GM23338 (cell line): ENCODE measurements around the gene TMPRSS3.

Source experiments
- CTCF ChIP-seq, 2 experiments: fragments of 200-600 bp in 1 of 2; sonication (generic) in 1 of 2; conservative IDR thresholded peaks; 2 replicates each; pipeline versions ENCODE4 v1.5.1 to v1.6.1; 2016 to 2017; ENCODE audit warnings: antibody characterized with exemption in 2 of 2, low read depth in 2 of 2, mild to moderate bottlenecking in 2 of 2, moderate library complexity in 1 of 2
- EZH2 ChIP-seq: fragments of 200-600 bp; sonication (generic); IDR thresholded peaks from one replicate; pipeline ENCODE4 v1.8.0; 2017; ENCODE audit warnings: antibody characterized with exemption, mild to moderate bottlenecking, low read depth; ENCODE audit not compliant: unreplicated experiment
- EZH2phosphoT487 ChIP-seq: fragments of 200-600 bp; sonication (generic); IDR thresholded peaks from one replicate; pipeline ENCODE4 v1.8.1; 2018; ENCODE audit warnings: antibody characterized with exemption; ENCODE audit not compliant: unreplicated experiment
- JUNB ChIP-seq: IDR thresholded peaks from one replicate; pipeline ENCODE4 v1.6.1; 2016; ENCODE audit warnings: antibody characterized with exemption; ENCODE audit not compliant: unreplicated experiment
- POLR2AphosphoS5 ChIP-seq: IDR thresholded peaks from 2 replicates; pipeline ENCODE4 v1.6.1; 2016; ENCODE audit warnings: antibody characterized with exemption, low read depth
- ZNF114 ChIP-seq: fragments of 250-450 bp; sonication (Bioruptor Pico); IDR thresholded peaks from 2 replicates; pipeline ENCODE4 v1.5.0; 2020; ENCODE audit warnings: mild to moderate bottlenecking, moderate library complexity
- TF ChIP-seq, protein P1 (sequence below): IDR thresholded peaks from 2 replicates; pipeline ENCODE4 v1.6.1; 2016; ENCODE audit warnings: antibody characterized with exemption
- TF ChIP-seq, protein P2 (sequence below): IDR thresholded peaks from one replicate; pipeline ENCODE4 v1.6.1; 2018; ENCODE audit warnings: antibody characterized with exemption; ENCODE audit not compliant: unreplicated experiment

DNA sequence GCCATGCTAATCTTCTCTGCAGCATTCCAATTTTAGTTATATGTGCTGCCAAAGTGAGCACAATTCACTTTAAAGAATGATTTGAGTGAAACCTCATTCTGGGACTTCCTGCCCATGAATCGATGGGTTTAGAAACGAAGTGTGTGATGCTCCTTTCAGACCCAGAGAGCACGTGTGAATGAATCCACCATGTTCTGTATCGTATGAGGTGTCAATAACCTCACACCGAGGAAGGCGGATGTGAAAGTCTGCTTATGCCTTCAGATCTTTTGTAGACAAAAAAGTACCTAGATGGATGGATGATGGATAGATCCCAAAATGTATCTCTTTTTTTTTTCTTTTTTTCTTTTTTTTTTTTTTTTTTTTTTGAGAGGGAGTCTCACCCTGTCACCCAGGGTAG is 21.7 kb upstream of the TMPRSS3 start:
- TF ChIP-seq CTCF (conservative IDR thresholded peaks at IDR 0.05; ENCODE audit: low read depth in 2 of 2) (no peak), EZH2 (no peak), JUNB (no peak), EZH2phosphoT487 (no peak), ZNF114 (CRISPR knock-in tag) (no peak), POLR2AphosphoS5 (no peak)
- TF ChIP-seq, protein P1, sequence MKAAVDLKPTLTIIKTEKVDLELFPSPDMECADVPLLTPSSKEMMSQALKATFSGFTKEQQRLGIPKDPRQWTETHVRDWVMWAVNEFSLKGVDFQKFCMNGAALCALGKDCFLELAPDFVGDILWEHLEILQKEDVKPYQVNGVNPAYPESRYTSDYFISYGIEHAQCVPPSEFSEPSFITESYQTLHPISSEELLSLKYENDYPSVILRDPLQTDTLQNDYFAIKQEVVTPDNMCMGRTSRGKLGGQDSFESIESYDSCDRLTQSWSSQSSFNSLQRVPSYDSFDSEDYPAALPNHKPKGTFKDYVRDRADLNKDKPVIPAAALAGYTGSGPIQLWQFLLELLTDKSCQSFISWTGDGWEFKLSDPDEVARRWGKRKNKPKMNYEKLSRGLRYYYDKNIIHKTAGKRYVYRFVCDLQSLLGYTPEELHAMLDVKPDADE, result no peak
- TF ChIP-seq, protein P2, sequence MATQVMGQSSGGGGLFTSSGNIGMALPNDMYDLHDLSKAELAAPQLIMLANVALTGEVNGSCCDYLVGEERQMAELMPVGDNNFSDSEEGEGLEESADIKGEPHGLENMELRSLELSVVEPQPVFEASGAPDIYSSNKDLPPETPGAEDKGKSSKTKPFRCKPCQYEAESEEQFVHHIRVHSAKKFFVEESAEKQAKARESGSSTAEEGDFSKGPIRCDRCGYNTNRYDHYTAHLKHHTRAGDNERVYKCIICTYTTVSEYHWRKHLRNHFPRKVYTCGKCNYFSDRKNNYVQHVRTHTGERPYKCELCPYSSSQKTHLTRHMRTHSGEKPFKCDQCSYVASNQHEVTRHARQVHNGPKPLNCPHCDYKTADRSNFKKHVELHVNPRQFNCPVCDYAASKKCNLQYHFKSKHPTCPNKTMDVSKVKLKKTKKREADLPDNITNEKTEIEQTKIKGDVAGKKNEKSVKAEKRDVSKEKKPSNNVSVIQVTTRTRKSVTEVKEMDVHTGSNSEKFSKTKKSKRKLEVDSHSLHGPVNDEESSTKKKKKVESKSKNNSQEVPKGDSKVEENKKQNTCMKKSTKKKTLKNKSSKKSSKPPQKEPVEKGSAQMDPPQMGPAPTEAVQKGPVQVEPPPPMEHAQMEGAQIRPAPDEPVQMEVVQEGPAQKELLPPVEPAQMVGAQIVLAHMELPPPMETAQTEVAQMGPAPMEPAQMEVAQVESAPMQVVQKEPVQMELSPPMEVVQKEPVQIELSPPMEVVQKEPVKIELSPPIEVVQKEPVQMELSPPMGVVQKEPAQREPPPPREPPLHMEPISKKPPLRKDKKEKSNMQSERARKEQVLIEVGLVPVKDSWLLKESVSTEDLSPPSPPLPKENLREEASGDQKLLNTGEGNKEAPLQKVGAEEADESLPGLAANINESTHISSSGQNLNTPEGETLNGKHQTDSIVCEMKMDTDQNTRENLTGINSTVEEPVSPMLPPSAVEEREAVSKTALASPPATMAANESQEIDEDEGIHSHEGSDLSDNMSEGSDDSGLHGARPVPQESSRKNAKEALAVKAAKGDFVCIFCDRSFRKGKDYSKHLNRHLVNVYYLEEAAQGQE, result no peak
